A673 (cell line): ENCODE results near the gene TMEM171.

Source experiments
- CTCF ChIP-seq: fragments of 300-800, 200-600 bp; sonication (generic); conservative IDR thresholded peaks from 2 replicates; pipeline ENCODE4 v1.5.1; 2017; ENCODE audit warnings: low read depth, mild to moderate bottlenecking, antibody characterized with exemption, low read length, moderate library complexity, mixed read lengths
- EZH2 ChIP-seq: fragments of 200-600 bp; sonication (generic); IDR thresholded peaks from 2 replicates; pipeline ENCODE4 v1.6.1; 2017; ENCODE audit warnings: borderline replicate concordance, low read depth, mild to moderate bottlenecking, mixed read lengths, antibody characterized with exemption, low read length; ENCODE audit not compliant: poor library complexity, severe bottlenecking

- no peak for TF ChIP-seq CTCF
- no peak for TF ChIP-seq EZH2
Measured at GRCh38 chr5:73110190-73110589, 10.2 kb upstream of the TMEM171 start.
